HepG2 (cell line): ENCODE measurements around the gene PCP4L1.

ENCODE experiments used
- CTCF ChIP-seq: sonication (generic); formaldehyde crosslinking; IDR thresholded peaks from 2 replicates; pipeline ENCODE4 v1.5.0; 2020; ENCODE audit warnings: mild to moderate bottlenecking, missing genetic modification reagents, moderate library complexity
- NR3C1 ChIP-seq: sonication (generic); formaldehyde crosslinking; IDR thresholded peaks from 2 replicates; pipeline ENCODE4 v1.4.0; 2020; ENCODE audit warnings: missing genetic modification reagents
- POLR2A ChIP-seq, 2 experiments: IDR thresholded peaks; 2 replicates each; pipeline ENCODE4 v1.6.1; 2011; ENCODE audit warnings: low read depth in 2 of 2, low read length in 2 of 2, mild to moderate bottlenecking in 1 of 2, moderate library complexity in 1 of 2; ENCODE audit not compliant: insufficient read depth in 1 of 2
- PRDM4 ChIP-seq: sonication (generic); formaldehyde crosslinking; IDR thresholded peaks from 2 replicates; pipeline ENCODE4 v1.9.0; 2021; ENCODE audit warnings: missing genetic modification reagents, borderline replicate concordance
- TCF7L2 ChIP-seq: IDR thresholded peaks from 2 replicates; pipeline ENCODE4 v1.6.1; 2011; ENCODE audit warnings: mild to moderate bottlenecking, low read depth, low read length, moderate library complexity
- THAP7 ChIP-seq: sonication (generic); formaldehyde crosslinking; IDR thresholded peaks from 2 replicates; pipeline ENCODE4 v1.8.1; 2023; ENCODE audit warnings: mild to moderate bottlenecking, missing genetic modification reagents

- TF ChIP-seq PRDM4, result no peak
- TF ChIP-seq NR3C1 (CRISPR knock-in tag), result no peak
- TF ChIP-seq THAP7 (CRISPR knock-in tag), result no peak
- TF ChIP-seq CTCF (CRISPR knock-in tag), result no peak
- no peak for TF ChIP-seq POLR2A (IDR thresholded peaks at IDR 0.05; ENCODE audit: insufficient read depth in 1 of 2, low read depth in 2 of 2, low read length in 2 of 2)
- TF ChIP-seq TCF7L2, result no peak
These were observed 7.0 kb upstream of the PCP4L1 start for GRCh38 chr1:161251579-161251978.
